ENCODE results near the gene ACOT7. TPM values are rescaled to one million over a fixed set of nuclear protein-coding genes. Genes with fewer than 3 reads are reported as not detected.

The ACOT7 gene
- total and polyA plus RNA-seq, 2 of the 13 experiments (the other 11 are each of a cell fraction or from before 2014, with no cell fraction given), result 33.0 to 55.8 TPM

GRCh38 chr1:6359216-6360116, 34.1 kb downstream of the ACOT7 start (continued):
- TF ChIP-seq SOX13 (IDR thresholded peaks at IDR 0.05) (no peak), SOX13 (CRISPR knock-in tag; conservative IDR thresholded peaks at IDR 0.05 in 1 of 2, IDR thresholded peaks at IDR 0.05 in 1 of 2) (peak in 1 of 2 experiments; percentile 36; a peak in 1 of 4 replicates), SIX4 (CRISPR knock-in tag; IDR thresholded peaks at IDR 0.05) (0 out of 2 replicates have a peak, but pooled peaks have one; percentile 16), ZNF891 (CRISPR knock-in tag; IDR thresholded peaks at IDR 0.05) (no peak), GTF3A (CRISPR knock-in tag; conservative IDR thresholded peaks at IDR 0.05) (no peak), PAXIP1 (CRISPR knock-in tag; conservative IDR thresholded peaks at IDR 0.05) (peak; percentile 81), DDIT3 (CRISPR knock-in tag; IDR thresholded peaks at IDR 0.05) (no peak), POLR2AphosphoS5 (IDR thresholded peaks at IDR 0.05; ENCODE audit: low read depth, low read length) (no peak), NFKBIZ (CRISPR knock-in tag; IDR thresholded peaks at IDR 0.05) (no peak), ATF4 (CRISPR knock-in tag; IDR thresholded peaks at IDR 0.05) (no peak), ZNF12 (CRISPR knock-in tag; IDR thresholded peaks at IDR 0.05) (no peak; the same call in 1 of the 2 replicates), ZFX (CRISPR knock-in tag; IDR thresholded peaks at IDR 0.05; ENCODE audit: low read depth) (peak; percentile 96), ZNF530 (CRISPR knock-in tag; IDR thresholded peaks at IDR 0.05; ENCODE audit: low read depth) (no peak), FOXC1 (CRISPR knock-in tag; IDR thresholded peaks at IDR 0.05; ENCODE audit: borderline replicate concordance) (no peak), ZNF749 (CRISPR knock-in tag; IDR thresholded peaks at IDR 0.05; ENCODE audit: borderline replicate concordance) (no peak), ZNF451 (CRISPR knock-in tag; IDR thresholded peaks at IDR 0.05) (0 out of 2 replicates have a peak, but pooled peaks have one; percentile 55), KLF15 (CRISPR knock-in tag; IDR thresholded peaks at IDR 0.05; ENCODE audit: borderline replicate concordance) (no peak), DMTF1 (CRISPR knock-in tag; IDR thresholded peaks at IDR 0.05) (no peak), NR2F6 (IDR thresholded peaks at IDR 0.05) (0 out of 2 replicates have a peak, but pooled peaks have one; percentile 23), NR2F6 (CRISPR knock-in tag; IDR thresholded peaks at IDR 0.05) (peak; percentile 50; the same call in 1 of the 2 replicates), ZBTB26 (CRISPR knock-in tag; IDR thresholded peaks at IDR 0.05; ENCODE audit: borderline replicate concordance) (no peak)

Data from HepG2 (cell line).